ENCODE results near the gene EYS.
"Not testable (repeated sequence)": the region's sequence is repeated elsewhere in the genome, so short reads cannot be mapped to it uniquely, and the experiment has no call there.

Gene EYS

DNA sequence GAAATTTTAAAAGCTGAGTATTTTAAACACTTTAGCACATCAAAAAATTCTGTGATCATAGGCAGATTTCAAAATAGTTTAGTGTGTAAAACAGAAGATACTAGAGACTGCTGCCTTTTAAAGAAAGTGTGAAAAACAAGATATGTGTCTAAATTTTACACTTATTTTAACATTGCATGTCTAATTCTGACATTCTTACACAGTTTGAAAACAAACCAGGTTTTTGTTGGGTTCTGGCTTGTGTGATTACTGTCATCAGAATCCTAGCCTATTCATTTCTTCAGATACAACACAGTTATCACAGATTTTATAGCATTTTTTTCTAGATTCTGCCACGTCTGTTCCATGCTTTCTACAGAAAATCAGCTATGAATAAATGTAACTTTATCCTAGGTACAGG is 257.1 kb downstream of the EYS start:
- DNase-seq: no peak

- DNase-seq: no peak
These were observed 258.2 kb downstream of the EYS start for GRCh38 chr6:65448866-65449265.

DNA sequence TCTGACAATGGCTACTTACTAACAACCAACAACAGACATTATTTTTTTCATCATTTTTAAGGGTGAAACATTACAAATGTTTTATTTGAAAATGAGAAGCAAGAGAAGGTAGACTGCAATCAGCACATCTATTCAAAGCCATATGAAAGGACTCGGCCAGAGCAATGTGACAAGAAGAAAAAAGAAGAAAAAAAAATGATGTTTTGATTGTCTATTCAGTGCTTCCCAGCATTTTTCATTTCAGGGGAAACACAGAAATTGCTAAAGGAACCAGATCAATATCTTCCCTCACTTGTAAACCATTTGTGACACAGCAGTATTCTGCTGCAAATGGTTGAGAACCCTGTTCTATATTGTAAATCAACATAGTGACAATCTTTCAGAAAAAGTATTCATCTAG is 270.7 kb downstream of the EYS start:
- DNase-seq: no peak

GRCh38 chr6:65416621-65417020 is 290.4 kb downstream of the EYS start:
- no peak for DNase-seq

GRCh38 chr6:65410309-65410708 is 296.7 kb downstream of the EYS start:
- DNase-seq: no peak

DNA sequence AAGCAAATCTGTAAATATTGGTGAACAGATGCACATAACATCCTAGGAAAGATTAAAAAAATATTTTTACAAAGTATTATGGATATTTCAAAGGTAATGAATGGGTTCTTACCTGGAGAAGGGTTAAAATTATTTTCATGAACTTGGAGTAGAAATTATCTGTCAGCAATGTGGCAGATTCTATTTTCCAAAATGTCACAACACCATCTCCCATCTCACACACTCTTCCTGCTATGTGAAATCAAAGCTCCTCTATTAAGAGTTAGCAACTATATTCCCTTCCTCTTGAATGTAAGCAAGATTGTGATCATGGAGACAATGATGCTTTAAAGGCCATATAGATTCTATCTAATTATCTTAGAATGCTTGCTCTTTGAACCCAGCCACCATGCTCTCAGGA is 304.5 kb downstream of the EYS start:
- DNase-seq: no peak

DNA sequence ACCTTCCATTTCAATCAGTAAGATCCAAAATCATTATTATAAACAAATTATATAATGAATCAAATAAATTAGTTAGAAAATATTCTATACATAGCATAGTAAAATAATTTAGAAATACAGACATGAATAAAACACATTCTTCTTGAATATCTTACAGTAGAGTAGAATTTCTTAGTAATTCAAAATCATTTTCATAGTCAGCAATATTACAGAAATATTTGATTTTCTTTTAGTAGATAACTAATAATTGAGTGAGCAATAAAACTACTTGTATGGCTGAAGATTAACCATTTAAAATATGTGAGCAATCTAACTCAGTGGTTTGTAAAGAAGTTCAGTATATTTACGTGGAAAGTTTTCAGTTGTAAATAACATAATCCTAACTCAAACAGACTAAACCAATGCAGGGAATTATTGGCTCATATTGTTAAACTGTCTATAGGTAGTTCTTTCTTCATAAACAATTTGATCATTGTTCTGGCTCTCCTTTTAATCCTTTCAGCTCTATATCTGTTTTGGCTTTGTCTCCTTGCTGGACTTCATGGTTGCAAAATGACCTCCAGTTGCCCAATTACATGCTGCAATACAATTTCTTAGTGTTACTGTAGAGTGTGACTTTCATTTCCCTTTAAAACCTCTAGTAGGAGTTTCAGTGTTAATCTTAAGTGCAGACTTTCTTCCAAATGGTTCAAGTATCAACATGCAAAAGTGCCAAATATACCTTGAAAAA is 307.5 kb downstream of the EYS start:
- DNase-seq: no peak

DNA sequence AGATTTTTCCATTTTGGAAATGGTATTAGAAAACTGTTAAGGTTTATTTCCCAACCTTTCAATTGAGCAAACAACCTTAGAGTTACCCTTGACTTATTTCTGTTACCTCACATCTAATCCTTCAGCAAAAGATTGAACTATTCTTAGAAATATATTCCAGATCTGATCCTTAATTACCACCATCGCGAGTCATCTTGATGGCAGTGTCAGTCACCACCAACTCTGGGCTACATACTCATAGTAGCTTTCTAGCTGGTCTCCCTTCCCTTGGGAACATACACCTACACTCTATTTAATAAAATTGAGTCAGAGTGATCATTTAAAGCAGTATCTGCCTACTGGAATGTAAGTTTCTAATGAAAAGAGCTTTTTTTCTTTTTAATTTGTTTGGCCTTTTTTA is 308.2 kb downstream of the EYS start:
- no peak for DNase-seq

DNA sequence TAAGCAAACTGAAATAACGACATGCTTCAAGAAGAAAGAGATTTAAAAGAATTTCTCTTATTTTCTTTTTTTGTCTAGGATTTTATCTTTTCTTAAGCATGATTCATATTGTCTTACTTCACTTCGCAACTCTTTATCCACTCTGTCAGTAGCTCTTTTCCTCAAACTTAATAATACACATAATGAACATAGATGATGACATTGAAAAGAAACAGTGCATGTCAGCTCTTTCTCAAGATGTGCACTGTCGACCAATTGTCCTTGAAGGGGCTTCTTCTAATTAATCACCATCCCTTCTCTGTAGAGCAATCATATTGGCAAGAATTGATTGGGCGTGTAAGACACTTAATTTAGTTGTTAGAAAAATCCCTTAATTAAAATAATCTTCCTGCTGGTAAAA is 356.5 kb downstream of the EYS start:
- DNase-seq: no peak

- not testable (repeated sequence) for DNase-seq
These were observed 404.4 kb downstream of the EYS start for GRCh38 chr6:65302655-65303054.

- DNase-seq: no peak
These were observed 407.8 kb downstream of the EYS start for GRCh38 chr6:65299236-65299635.

DNA sequence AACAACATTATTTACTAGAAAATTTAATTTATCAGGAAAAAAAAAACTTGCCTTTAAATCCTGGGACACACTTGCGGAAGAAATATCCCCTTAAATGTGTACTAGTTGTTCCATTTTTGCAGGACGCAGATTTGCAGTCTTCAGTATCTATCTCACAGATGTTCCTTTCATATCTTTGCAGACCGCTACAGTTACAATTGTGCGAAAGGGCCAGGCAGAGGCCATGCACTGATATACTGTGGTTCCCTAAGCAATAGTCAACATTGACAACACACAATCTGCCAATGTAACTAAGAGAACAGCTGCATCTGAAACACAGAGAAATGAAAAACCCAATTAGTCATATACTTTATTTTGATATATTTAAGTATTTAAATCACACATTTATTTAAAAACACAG is 411.2 kb downstream of the EYS start:
- no peak for DNase-seq

- no peak for DNase-seq
These were observed 417.5 kb downstream of the EYS start for GRCh38 chr6:65289491-65289890.

GRCh38 chr6:65285275-65285674 is 421.8 kb downstream of the EYS start:
- DNase-seq: no peak

GRCh38 chr6:65280060-65280459 is 427.0 kb downstream of the EYS start:
- no peak for DNase-seq

DNA sequence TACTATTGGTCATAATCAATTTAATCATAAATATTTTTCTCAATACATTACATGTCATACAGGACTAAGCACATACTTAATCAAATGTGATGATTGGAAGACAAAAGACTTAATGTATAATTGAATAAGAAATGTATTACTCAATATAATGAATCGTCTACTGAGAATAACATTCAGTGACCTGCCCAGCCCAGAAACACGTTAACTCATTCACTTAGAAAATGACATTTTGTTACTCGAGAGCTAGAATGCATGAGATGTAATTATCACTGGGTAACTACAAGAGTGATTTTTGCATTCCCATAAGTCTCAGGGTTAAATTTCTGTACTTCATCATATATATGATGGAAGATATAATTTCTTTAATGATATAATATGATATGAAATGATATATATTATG is 444.8 kb downstream of the EYS start:
- DNase-seq: no peak

DNA sequence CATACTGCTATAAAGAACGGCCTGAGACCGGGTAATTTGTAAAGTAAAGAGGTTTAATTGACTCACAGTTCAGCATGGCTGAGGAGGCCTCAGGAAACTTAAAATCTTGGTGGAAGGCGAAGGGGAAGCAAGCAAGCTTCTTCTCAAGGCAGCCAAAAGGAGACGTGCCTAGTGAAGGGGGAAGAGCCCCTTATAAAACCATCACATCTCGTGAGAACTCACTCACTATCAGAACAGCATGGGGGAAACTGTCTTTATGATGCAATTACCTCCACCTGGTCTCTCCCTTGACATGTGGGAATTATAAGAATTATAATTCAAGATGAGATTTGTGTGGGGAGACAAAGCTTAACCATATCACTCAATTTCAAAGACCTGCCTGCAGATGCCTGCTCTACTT is 447.0 kb downstream of the EYS start:
- no peak for DNase-seq

DNA sequence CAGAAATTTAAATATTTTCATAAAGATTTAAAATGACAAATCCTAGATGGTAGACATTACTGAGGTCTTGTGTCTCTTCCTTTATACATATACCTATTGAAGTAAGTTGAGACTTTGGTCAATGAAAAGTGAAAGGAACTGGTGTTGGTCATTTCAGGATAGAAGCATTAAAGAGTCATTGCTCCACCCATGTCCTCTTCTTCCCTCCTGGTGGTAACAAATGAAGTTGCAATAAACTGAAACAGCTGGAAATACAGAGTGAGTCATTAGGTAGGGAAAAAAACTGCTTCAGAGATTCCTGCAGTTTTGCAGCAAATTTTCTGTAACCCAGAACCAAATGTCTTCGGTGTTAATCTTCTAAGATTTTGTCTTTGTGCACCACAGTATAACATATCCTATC is 448.0 kb downstream of the EYS start:
- no peak for DNase-seq

DNA sequence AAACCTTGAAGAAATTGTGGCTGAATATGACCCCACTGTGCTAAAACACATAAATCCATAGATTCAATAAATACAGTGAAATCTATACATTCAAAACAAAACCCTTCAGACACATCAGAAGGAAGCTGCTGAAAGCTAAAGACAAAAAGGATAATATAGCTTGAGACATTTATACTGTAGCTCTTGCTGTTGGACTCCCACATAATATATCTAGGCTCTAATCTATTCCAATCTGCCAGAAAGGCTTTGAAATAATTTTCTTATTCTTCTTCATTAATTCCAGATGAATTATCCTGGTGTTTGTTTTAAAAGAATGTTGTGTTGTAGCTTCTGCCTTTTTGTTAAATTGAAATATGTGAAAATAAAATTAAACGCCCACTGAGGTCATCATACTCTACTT is 454.0 kb downstream of the EYS start:
- DNase-seq: no peak

- DNase-seq: no peak
These were observed 458.9 kb downstream of the EYS start for GRCh38 chr6:65248101-65248610.

DNA sequence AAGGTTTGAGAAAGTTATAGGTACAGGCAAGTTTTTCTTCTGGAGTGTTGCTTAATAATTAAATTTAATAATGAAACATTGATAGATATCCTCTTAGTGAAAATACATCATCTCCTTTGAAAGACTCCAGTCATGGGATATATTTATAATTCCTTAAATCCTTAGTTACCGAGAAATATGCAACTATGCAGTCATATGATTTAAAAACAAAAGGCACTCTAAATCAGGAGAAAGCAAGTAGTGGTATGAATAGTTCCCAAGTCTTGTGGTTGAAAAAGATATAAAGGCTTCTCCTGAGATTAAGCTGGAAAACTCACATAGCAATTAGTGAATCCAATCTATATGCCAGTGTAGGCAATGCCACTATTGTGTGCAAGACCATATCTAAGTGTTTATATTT is 475.4 kb downstream of the EYS start:
- DNase-seq: no peak

- DNase-seq: no peak
These were observed 477.2 kb downstream of the EYS start for GRCh38 chr6:65229825-65230224.

- no peak for DNase-seq
These were observed 485.9 kb downstream of the EYS start for GRCh38 chr6:65221153-65221552.

GRCh38 chr6:65202738-65203137 is 504.3 kb downstream of the EYS start:
- no peak for DNase-seq

- DNase-seq: no peak
These were observed 507.3 kb downstream of the EYS start for GRCh38 chr6:65199683-65200082.
